Gastrocnemius medialis (tissue), 4 donors: ENCODE results near the gene TUBB1. TPM values are rescaled to one million over a fixed set of nuclear protein-coding genes. Genes with fewer than 3 reads are reported as not detected.
A peak's percentile ranks its signal among the peaks of the same experiment; 100 is the strongest.

Experiments used
- ATAC-seq, 2 donors: fragments of 150-250 bp; one replicate each; pipeline ENCODE4 v1.9.1; 2016
- DNase-seq, 2 donors: peaks; one replicate each; pipeline ENCODE4 v3.0.0-alpha.2; 2019
- H3K27ac ChIP-seq, 4 donors: fragments of 200-600 bp; sonication (generic); 1 replicate in 1 of 4; 2 replicates in 3 of 4; pipeline ENCODE4 v1.5.1; 2016 to 2018; ENCODE audit warnings: mild to moderate bottlenecking in 2 of 4, moderate library complexity in 1 of 4
- H3K27me3 ChIP-seq, 3 donors: fragments of 200-600 bp; sonication (generic) in 2 of 3; 1 replicate in 1 of 3; 2 replicates in 2 of 3; pipeline versions ENCODE4 v1.5.1 to v1.6.0; 2016 to 2019; ENCODE audit warnings: mild to moderate bottlenecking in 1 of 3, moderate library complexity in 1 of 3
- H3K36me3 ChIP-seq, 2 donors: fragments of 200-600 bp; sonication (generic) in 1 of 2; one replicate each; pipeline ENCODE4 v1.5.1; 2017 to 2018
- H3K4me1 ChIP-seq, 2 donors: fragments of 200-600 bp; sonication (generic) in 1 of 2; one replicate each; pipeline ENCODE4 v1.5.1; 2016 to 2017; ENCODE audit warnings: mild to moderate bottlenecking in 2 of 2
- H3K4me3 ChIP-seq, 4 donors: fragments of 200-600 bp; sonication (generic) in 3 of 4; 1 replicate in 1 of 4; 2 replicates in 3 of 4; pipeline ENCODE4 v1.5.1; 2016 to 2019; ENCODE audit warnings: mild to moderate bottlenecking in 2 of 4
- H3K9me3 ChIP-seq, 3 donors: fragments of 200-600 bp; sonication (generic) in 2 of 3; 1 replicate in 1 of 3; 2 replicates in 2 of 3; pipeline ENCODE4 v1.5.1; 2016 to 2019
- POLR2A ChIP-seq, 2 donors: fragments of 450-650 bp; IDR thresholded peaks; one replicate each; pipeline ENCODE4 v1.6.1; 2017; ENCODE audit warnings: antibody characterized with exemption in 2 of 2, mild to moderate bottlenecking in 2 of 2, moderate library complexity in 2 of 2
- in situ Hi-C, 4 donors: fragments of 200-750 bp; cut with MboI; loops; one replicate each; pipeline versions ENCODE4 v1.15.0 to v1.8.0; 2017; ENCODE audit warnings: low sequenced_read_pairs in 4 of 4
- intact Hi-C: fragments of 100-400 bp; cut with DNase I; formaldehyde crosslinking; loops from one replicate; pipeline ENCODE4 v1.15.1; 2023; ENCODE audit warnings: low total_unique reads
- total RNA-seq, 4 donors: library from RNA; depleted of rRNA; stranded (reverse); fragments of >200 nt; gene quantifications; one replicate each; pipeline versions ENCODE4 v1.1.0 to v1.2.3, GENCODE V29; 2016
- TF ChIP-seq, protein P1 (sequence below), 5 experiments: fragments of 450-650 bp in 3 of 5; fragments of 200-600 bp in 2 of 5; sonication (generic) in 2 of 5; IDR thresholded peaks in 4 of 5; conservative IDR thresholded peaks in 1 of 5; 1 replicate in 4 of 5; 2 replicates in 1 of 5; pipeline ENCODE4 v1.5.1; 2016 to 2019; ENCODE audit warnings: antibody characterized with exemption in 5 of 5, mild to moderate bottlenecking in 3 of 5, moderate library complexity in 3 of 5

The TUBB1 gene
- total RNA-seq, 4 donors from 2014 or later = 0.07 TPM; not detected in 3

DNA sequence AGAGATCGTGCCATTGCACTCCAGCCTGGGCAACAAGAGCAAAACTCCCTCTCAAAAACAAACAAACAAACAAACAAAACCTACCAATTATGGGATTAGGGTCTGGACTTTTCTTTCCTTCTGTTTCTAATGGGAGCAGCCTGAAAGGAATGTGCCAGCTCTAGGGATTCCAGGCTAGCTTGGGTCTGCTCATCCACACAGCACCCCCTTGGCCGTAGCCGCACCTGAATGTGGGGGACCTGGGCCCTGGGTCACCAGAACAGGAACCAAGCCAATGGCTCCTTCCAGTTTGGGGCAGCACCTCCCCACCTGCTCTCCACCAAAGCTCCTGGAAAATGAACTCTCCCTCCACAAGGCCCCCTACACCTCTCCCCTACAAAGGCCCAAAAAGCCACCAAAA, 18.9 kb upstream of the TUBB1 start:
- H3K27ac ChIP-seq = no peak overlapping the region
- H3K36me3 ChIP-seq = peaks cover 2 to 49% of the 10 kb centered on the region in 2 donors
- in situ Hi-C loops = no loop called here
- DNase-seq (no peak), ATAC-seq (no peak)
- peaks cover 5 to 10% of the 10 kb centered on the region in 2 donors for H3K4me1 ChIP-seq
- H3K27me3 ChIP-seq = no peaks in the 10 kb centered on the region
- intact Hi-C loops = no loop called here
- no peaks in the 10 kb centered on the region for H3K9me3 ChIP-seq
- no peak overlapping the region for H3K4me3 ChIP-seq
- TF ChIP-seq POLR2A (IDR thresholded peaks at IDR 0.05) = no peak
- TF ChIP-seq, protein P1, sequence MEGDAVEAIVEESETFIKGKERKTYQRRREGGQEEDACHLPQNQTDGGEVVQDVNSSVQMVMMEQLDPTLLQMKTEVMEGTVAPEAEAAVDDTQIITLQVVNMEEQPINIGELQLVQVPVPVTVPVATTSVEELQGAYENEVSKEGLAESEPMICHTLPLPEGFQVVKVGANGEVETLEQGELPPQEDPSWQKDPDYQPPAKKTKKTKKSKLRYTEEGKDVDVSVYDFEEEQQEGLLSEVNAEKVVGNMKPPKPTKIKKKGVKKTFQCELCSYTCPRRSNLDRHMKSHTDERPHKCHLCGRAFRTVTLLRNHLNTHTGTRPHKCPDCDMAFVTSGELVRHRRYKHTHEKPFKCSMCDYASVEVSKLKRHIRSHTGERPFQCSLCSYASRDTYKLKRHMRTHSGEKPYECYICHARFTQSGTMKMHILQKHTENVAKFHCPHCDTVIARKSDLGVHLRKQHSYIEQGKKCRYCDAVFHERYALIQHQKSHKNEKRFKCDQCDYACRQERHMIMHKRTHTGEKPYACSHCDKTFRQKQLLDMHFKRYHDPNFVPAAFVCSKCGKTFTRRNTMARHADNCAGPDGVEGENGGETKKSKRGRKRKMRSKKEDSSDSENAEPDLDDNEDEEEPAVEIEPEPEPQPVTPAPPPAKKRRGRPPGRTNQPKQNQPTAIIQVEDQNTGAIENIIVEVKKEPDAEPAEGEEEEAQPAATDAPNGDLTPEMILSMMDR (IDR thresholded peaks at IDR 0.05 in 4 of 5, conservative IDR thresholded peaks at IDR 0.05 in 1 of 5) = no peak

DNA sequence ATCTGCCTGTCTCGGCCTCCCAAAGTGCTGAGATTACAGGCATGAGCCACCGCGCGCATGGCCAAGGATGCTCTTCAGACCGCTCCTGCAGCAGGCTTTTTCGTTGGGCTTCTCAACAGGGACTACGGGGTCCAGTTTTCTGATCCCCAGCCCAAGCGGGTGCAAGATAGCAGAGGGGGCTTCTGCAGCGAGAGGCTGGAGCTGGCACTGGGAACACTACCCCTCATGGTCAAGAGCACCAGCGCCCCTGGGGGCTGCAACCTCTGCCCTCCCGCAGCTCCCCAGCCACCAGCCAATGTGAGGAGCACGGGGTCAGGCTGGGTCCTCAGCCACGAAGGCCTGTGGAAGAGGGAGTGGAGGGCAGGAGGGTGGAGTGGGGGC, 18.2 kb upstream of the TUBB1 start:
- in situ Hi-C loops = no loop called here
- H3K9me3 ChIP-seq = no peaks in the 10 kb centered on the region
- DNase-seq (no peak), ATAC-seq (no peak)
- no peaks in the 10 kb centered on the region for H3K27me3 ChIP-seq
- peaks cover 2 to 42% of the 10 kb centered on the region in 2 donors for H3K36me3 ChIP-seq
- no peak for TF ChIP-seq POLR2A (IDR thresholded peaks at IDR 0.05)
- TF ChIP-seq, protein P1 (IDR thresholded peaks at IDR 0.05 in 4 of 5, conservative IDR thresholded peaks at IDR 0.05 in 1 of 5) = no peak
- intact Hi-C loops = no loop called here
- no peak overlapping the region for H3K27ac ChIP-seq
- H3K4me3 ChIP-seq = no peak overlapping the region
- peaks cover 12 to 17% of the 10 kb centered on the region in 2 donors for H3K4me1 ChIP-seq

DNA sequence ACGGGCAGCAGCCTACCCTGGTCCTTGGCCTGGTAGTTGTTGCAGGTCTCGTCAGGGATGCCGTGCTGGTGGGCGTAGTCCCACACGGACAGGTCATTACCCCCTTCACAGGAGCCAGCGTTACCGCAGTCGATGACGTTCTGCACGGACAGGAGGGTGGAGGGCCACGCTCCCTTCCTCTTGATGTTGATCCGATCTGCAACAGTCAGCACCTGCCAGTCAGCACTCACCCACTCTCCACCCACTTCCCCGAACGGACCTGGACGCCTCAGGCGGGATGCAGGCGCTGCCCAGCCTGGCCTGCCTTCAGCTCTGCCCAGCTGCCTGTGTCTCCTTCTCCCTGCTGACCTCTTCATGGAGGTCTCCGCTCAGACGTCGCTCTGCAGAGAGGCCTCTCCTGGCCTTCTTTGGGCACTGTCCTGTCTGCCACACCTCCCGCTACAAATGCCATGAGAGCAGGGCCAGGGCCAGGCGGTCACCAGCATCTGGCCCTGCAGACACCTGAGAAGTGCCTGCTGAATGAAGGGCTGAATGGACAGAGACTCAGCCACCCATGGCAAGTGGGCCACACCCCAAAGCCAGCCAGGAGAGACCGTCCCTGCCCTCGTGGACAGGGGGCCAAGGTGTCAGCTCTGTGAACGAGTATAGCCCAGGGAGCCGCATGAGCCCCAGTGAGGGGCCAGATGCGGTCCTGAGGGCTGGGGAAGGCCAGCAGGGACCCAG, 17.6 kb upstream of the TUBB1 start:
- Histone ChIP-seq H3K36me3 (peaks cover 0 to 36% of the 10 kb centered on the region in 2 donors), H3K4me3 (no peak overlapping the region), H3K4me1 (peaks cover 16 to 22% of the 10 kb centered on the region in 2 donors), H3K27me3 (no peaks in the 10 kb centered on the region), H3K27ac (no peak overlapping the region), H3K9me3 (no peaks in the 10 kb centered on the region)
- ATAC-seq (no peak), DNase-seq (no peak)
- in situ Hi-C loops (no loop called here), intact Hi-C loops (no loop called here)
- no peak for TF ChIP-seq POLR2A (IDR thresholded peaks at IDR 0.05)

DNA sequence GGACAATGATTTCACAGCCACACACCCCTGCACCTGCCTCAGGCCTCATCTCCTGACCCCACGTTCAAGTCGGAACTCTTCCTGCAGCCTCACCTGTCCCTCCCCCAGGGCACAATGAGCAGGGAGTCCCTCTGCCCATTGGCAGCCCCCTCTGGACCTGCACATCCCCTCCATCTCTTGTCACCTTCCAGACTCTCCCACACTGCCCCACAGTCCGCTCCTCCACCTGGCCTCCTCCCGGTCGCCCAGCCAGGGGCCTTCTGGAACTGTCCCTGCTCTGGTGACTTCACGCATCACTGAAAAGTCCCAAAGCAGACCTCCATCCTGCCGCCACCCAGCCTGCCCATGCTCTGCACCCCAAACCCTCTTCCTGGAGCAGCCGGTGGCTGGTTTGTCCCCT, 16.8 kb upstream of the TUBB1 start:
- ATAC-seq (no peak), DNase-seq (no peak)
- Histone ChIP-seq H3K9me3 (no peaks in the 10 kb centered on the region), H3K4me1 (peaks cover 16 to 23% of the 10 kb centered on the region in 2 donors), H3K27me3 (no peaks in the 10 kb centered on the region), H3K27ac (no peak overlapping the region), H3K4me3 (no peak overlapping the region), H3K36me3 (peaks cover 0 to 28% of the 10 kb centered on the region in 2 donors)
- no peak for TF ChIP-seq POLR2A (IDR thresholded peaks at IDR 0.05)
- TF ChIP-seq, protein P1 (IDR thresholded peaks at IDR 0.05 in 4 of 5, conservative IDR thresholded peaks at IDR 0.05 in 1 of 5) = no peak
- intact Hi-C loops = no loop called here
- in situ Hi-C loops = no loop called here

DNA sequence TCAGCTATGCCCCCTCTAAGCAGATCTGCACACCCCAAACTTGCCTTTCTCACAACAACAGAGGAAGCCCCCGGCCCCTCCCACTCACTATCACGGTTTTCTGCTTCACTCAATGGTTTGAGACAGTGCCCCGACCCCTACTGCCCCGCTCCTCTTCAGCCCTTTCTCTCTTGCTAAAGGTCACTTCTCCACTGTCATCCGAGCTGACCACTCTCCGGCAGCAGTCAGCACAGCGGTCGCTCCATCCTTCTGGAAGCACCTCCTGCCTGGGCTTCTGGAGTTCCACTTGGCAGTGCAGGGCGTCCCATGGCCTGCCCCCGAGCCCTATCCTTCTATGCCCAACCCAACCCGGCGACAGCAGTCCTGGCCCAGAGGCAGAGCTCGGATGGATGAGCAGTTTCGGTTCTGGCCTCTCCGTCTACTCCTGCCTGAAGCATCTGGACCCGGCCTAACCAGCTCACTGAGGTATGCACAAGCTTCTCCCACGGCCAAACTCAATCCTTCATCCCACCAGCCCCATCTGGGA, 16.3 kb upstream of the TUBB1 start:
- Histone ChIP-seq H3K27ac (peak overlapping the region in 1 of 4 donors; percentile 27), H3K27me3 (no peaks in the 10 kb centered on the region), H3K4me1 (peaks cover 16 to 27% of the 10 kb centered on the region in 2 donors), H3K9me3 (no peaks in the 10 kb centered on the region), H3K36me3 (peaks cover 0 to 23% of the 10 kb centered on the region in 2 donors), H3K4me3 (no peak overlapping the region)
- ATAC-seq = no peak
- intact Hi-C loops (no loop called here), in situ Hi-C loops (no loop called here)
- DNase-seq = no peak
- TF ChIP-seq POLR2A (IDR thresholded peaks at IDR 0.05) = no peak
- TF ChIP-seq, protein P1 (IDR thresholded peaks at IDR 0.05 in 4 of 5, conservative IDR thresholded peaks at IDR 0.05 in 1 of 5) = no peak
